ENCODE measurements around the gene FEM1A. TPM values are rescaled to one million over a fixed set of nuclear protein-coding genes. Genes with fewer than 3 reads are reported as not detected.
"Not testable (repeated sequence)": the region's sequence is repeated elsewhere in the genome, so short reads cannot be mapped to it uniquely, and the experiment has no call there.

The FEM1A gene
- total RNA-seq: 10 to 100 TPM; 30.5 to 51.3 TPM

- peaks cover 0 to 43% of the 10 kb centered on the region in 2 donors for H3K4me1 ChIP-seq
- H3K27ac ChIP-seq: peak within 1 kb of the TSS; percentile 93
- H3K27me3 ChIP-seq: no peaks in the 10 kb centered on the region
- no peaks in the 10 kb centered on the region for H3K9me3 ChIP-seq
- H3K4me3 ChIP-seq: peak within 1 kb of the TSS; percentile 91 to 92
- H3K36me3 ChIP-seq: peaks cover 34% of the 10 kb centered on the region
- peak; percentile 97 to 98 for TF ChIP-seq CTCF (IDR thresholded peaks at IDR 0.05)
- peak; percentile 100 for DNase-seq (ENCODE audit: low spot score)
These were observed at the start of gene FEM1A for GRCh38 chr19:4791183-4792018. FEM1A (plus strand) TSS chr19:4791734; CDS start chr19:4791855, 121 bp downstream.

GRCh38 chr19:4742723-4743646, 48.5 kb upstream of the FEM1A start:
- no peak for TF ChIP-seq CTCF (IDR thresholded peaks at IDR 0.05)
- peak overlapping the region in 1 of 2 donors; percentile 5 for H3K27ac ChIP-seq
- no peaks in the 10 kb centered on the region for H3K9me3 ChIP-seq
- no peaks in the 10 kb centered on the region for H3K36me3 ChIP-seq
- no peaks in the 10 kb centered on the region for H3K27me3 ChIP-seq
- no peak for DNase-seq (ENCODE audit: low spot score)
- H3K4me1 ChIP-seq: peaks cover 0 to 19% of the 10 kb centered on the region in 2 donors
- H3K4me3 ChIP-seq: no peak overlapping the region

GRCh38 chr19:4744451-4745174, 46.9 kb upstream of the FEM1A start:
- Histone ChIP-seq H3K36me3 (no peaks in the 10 kb centered on the region), H3K9me3 (no peaks in the 10 kb centered on the region), H3K27ac (peak overlapping the region in 1 of 2 donors; percentile 4), H3K4me3 (no peak overlapping the region), H3K27me3 (no peaks in the 10 kb centered on the region), H3K4me1 (peaks cover 0 to 19% of the 10 kb centered on the region in 2 donors)
- DNase-seq (ENCODE audit: low spot score): peak; percentile 59
- no peak for TF ChIP-seq CTCF (IDR thresholded peaks at IDR 0.05)

- not testable (repeated sequence) for H3K27me3 ChIP-seq; H3K36me3 ChIP-seq; H3K4me3 ChIP-seq; DNase-seq (ENCODE audit: low spot score); H3K9me3 ChIP-seq; H3K27ac ChIP-seq
- H3K4me1 ChIP-seq: peaks cover 0 to 19% of the 10 kb centered on the region in 2 donors
These were observed 46.4 kb upstream of the FEM1A start for GRCh38 chr19:4745175-4745574.

GRCh38 chr19:4745986-4746385, 45.5 kb upstream of the FEM1A start:
- Histone ChIP-seq H3K27me3 (no peaks in the 10 kb centered on the region), H3K4me3 (no peak overlapping the region), H3K9me3 (no peaks in the 10 kb centered on the region), H3K36me3 (no peaks in the 10 kb centered on the region), H3K4me1 (peaks cover 0 to 19% of the 10 kb centered on the region in 2 donors), H3K27ac (no peak overlapping the region)
- no peak for DNase-seq (ENCODE audit: low spot score)
- TF ChIP-seq CTCF (IDR thresholded peaks at IDR 0.05): no peak
